ENCODE data around the gene PDS5A.
"Not testable (repeated sequence)": the region's sequence is repeated elsewhere in the genome, so short reads cannot be mapped to it uniquely, and the experiment has no call there.

The PDS5A gene

DNA sequence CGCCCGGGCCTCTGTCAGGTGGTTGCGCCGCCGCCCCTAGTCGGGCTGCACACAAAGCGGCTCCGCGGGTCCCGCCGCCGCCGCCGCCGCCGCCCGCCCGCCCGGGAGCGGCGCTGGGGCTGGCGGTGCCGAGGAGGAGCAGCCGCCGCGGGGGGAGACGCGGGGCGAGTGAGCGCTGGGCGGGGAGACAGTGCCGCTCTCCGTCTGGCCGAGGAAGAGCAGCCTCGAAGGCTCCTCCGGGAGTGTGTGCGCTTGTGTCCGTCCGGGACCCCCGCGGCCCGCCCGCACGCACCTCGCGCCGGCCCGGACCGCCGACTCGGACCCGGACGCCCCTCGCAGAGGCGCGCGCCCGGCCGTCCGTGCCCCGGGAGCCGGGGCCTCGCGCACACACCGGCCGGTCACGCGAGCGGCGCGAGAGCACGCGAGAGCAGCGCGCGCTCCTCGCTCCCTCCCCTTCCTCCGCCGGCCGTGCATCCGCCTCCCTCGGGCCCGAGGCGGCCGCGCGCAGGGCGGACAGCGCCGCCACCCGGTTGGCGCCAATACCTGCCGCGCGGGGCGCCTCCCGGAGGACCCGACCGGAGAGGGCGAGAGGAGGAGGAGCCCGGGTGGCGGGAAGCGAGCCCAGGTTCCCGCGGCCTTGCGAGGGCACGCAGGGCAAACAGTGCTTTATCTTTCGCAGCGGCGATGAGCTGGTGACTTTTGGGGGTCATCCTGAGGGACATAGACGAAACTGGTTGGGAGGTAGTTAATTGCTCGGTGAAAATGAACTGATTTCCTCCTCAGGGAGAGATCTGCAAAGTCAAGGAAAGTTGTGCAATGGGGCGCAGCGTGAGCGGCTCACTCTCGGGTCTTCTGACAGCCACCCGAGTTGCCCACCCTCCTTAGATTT lies at the start of gene PDS5A:
TSS of gene PDS5A (minus strand) at position 423 of the 889 bp plus-strand sequence. CDS start 1,334 bp downstream, outside the sequence.
- DNase-seq, result peak; percentile 82

DNA sequence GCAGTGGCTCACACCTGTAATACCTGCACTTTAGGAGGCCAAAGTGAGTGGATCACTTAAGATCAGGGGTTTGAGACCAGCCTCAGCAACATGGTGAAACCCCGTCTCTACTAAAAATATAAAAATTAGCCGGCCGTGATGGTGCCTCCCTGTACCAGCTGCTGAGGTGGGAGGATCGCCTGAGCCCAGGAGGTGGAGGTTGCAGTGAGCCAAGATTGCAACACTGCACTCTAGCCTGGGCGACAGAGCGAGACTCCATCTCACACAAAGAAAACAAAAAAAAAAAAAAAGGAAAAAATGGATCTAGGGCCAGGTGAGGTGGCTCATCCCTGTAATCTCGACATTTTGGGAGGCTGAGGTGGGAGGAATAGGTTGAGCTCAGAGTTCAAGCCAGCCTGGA lies 46.3 kb upstream of the PDS5A start:
- DNase-seq, result not testable (repeated sequence)

DNA sequence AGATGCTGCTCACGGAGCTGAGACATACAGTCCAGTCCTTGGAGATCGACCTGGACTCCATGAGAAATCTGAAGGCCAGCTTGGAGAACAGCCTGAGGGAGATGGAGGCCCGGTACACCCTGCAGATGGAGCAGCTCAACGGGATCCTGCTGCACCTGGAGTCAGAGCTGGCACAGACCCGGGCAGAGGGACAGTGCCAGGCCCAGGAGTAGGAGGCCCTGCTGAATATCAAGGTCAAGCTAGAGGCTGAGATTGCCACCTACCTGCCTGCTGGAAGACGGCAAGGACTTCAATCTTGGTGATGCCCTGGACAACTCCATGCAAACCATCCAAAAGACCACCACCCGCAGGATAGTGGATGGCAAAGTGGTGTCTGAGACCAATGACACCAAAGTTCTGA lies 43.4 kb upstream of the PDS5A start:
- DNase-seq, result not testable (repeated sequence)

DNA sequence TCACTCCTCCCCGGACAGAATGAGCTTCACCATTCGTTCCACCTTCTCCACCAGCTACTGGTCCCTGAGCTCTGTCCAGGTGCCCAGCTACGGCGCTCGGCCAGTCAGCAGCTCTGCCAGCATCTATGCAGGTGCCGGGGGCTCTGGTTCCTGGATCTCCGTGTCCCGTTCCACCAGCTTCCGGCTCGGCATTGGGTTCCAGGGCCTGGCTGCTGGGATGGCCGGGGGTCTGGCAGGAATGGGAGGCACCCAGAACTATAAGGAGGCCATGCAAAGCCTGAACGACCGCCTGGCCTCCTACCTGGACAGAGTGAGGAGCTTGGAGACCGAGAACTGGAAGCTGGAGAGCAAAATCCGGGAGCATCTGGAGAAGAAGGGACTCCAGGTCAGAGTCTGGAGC lies 42.5 kb upstream of the PDS5A start:
- DNase-seq, result no peak

GRCh38 chr4:40016007-40016406 lies 38.3 kb upstream of the PDS5A start:
- no peak for DNase-seq

- no peak for DNase-seq
Observed at GRCh38 chr4:40003986-40004385, 26.3 kb upstream of the PDS5A start.

DNA sequence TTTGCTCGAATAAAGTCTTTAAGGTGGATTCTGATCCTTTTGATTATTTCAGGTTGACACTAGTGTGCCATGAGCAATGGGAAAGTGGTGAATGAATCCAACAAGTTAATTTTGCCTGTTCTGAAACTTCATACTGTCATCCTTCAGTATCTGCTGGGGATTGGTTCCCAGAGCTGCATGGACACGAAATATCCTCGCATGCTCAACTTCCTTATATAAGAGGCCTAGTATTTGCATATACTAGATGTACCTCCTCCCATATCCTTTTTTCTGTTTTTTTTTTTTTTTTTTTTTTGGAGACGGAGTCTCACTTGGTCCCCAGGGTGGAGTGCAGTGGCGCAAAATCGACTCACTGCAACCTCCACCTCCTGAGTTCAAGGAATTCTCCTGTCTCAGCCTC lies 23.0 kb upstream of the PDS5A start:
- no peak for DNase-seq

DNA sequence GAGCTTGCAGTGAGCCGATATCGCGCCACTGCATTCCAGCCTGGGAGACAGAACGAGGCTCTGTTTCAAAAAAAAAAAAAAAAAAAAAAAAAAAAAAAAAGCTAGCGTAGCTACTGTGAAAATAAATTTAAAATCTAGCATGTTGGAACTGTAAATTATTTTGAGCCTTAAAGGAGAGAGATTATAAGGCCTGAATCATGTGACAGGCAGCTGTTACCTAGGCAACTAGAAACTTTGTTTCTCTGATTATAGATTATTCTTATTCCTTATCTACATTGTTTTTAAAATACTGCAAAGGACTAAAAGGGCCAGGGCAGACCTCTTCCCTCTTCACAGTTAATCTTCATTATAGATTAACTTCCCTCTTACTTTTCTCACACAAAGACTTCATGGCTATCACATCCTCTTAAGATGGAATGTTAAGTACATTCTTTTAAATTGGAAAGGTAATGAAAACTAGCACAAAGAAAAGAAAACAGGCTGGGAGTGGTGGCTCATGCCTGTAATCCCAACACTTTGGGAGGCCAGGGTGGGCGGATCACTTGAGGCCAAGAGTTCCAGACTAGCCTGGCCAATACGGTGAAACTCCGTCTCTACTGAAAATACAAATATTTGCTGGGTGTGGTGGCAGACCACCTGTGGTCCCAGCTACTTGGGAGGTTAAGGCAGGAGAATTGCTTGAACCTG lies 21.1 kb upstream of the PDS5A start:
- DNase-seq, result no peak

DNA sequence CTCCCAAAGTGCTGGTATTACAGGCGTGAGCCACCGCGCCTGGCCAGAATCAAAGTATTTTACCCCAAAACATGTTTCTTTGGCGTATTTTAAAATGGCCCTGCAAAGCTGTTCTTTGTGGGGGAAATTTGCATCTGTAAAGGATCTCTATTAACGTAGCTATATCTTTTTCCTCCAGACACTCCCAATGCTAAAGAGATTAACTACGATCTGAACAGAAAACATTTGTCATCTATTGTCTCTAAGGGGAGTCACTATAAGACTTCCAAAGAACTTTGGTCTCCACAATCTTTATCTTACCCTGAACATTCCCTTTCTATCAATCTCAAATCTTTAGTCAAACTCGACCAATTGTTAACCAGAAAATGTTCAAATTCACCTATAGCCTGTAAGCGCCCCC lies 19.1 kb upstream of the PDS5A start:
- no peak for DNase-seq

DNA sequence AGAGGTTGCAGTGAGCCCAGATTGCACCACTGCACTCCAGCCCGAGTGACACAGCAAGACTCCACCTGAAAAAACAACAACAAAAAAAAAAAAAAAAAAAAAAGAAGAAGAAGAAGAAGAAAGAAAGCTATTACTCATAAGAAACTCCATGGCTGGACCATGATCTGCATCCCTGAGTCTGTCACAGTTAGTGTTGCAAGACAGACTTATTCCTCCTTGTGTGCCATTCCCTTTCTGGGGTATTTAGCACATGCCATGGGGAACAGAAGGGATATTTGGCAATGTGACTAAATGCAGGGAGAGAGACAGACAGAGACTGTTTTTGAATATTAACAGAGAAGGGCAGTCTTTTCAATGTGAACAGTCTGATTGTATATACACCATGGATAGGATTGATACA lies 16.7 kb upstream of the PDS5A start:
- no peak for DNase-seq

DNA sequence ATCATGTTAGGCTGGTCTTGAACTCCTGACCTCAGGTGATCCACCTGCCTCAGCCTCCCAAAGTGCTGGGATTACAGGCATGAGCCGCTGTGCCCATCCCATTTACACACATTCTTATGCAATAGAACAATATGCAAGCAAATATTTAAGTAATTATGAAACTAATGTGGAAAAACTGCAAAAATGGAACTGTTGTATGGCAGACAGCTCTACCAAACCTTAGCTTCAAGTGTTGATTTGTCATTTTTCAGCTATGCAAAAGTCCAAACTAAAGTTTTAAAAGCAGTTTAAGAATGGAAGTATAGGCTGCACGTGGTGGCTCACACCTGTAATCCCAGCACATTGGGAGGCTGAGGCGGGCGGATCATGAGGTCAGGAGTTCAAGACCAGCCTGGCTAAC lies 11.7 kb upstream of the PDS5A start:
- DNase-seq, result not testable (repeated sequence)

DNA sequence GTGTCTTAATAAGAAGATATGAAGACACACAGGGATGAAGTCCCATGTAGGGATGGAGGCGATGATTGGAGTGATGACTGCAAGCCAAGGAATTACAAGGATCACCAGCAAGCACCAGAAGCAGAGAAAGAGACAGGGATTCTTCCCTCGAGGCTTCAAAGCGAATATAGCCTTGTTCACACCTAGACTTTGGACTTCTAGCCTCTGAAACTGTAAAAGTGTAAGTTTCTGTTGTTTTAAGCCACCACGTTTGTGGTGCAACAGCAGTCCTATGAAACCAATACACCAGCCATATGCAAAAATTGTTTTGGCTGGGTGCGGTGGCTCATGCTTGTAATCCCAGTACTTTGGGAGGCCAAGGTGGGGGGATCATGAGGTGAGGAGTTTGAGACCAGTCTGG lies 9.8 kb upstream of the PDS5A start:
- DNase-seq, result no peak

DNA sequence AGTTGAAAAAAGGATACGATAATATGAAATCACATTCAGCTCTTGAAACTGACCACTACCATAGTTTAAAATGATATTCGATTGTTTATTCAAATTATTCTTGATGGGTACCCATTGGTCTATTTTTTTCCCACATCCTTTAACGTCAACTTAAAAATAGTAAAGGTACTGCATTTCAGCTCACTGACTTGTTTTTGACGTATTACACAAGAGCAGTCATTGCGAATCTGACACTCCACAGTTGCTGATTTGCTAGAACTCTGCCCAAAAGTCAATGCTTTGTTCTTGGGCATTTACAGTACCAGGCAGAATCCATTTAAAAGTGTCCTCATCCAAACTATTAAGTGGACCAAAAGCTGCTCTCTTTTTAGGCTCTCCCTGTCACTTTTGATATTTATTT lies 1.2 kb upstream of the PDS5A start:
- no peak for DNase-seq

GRCh38 chr4:39978378-39978775 lies 666 bp upstream of the PDS5A start:
- no peak for DNase-seq

- DNase-seq, result no peak
Observed at GRCh38 chr4:39976945-39977488, 694 bp downstream of the PDS5A start.

GRCh38 chr4:39976141-39976944 lies 1.4 kb downstream of the PDS5A start:
- peak; percentile 48 for DNase-seq

DNA sequence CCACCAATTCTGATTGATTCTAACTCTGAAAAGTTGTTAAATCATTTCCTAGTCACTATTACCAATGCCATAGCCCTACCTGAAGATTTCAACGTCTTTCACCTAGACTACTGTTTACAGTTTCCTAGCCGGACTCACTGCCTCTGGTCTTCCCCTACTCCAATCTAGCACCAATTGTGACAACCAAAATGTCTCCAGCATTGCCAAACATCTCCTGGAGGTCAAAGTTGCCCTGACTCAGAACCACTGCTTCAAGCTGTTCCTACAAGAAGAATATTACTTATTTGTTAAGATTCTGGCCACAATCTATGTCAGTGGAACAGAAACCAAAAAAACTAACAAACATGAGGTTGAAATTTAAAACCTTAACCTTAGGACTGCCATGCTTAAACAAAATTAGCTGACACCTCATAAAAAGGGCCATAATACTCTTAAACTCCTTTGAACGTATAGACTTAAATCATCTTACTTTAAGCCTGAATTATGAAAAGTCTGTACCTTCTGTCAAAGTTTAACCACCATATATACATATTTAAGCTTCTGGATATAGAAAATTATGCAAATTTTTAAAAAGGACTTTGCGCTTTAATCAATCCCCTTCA lies 2.1 kb downstream of the PDS5A start:
- no peak for DNase-seq

GRCh38 chr4:39973052-39973451 lies 4.7 kb downstream of the PDS5A start:
- DNase-seq, result not testable (repeated sequence)

DNA sequence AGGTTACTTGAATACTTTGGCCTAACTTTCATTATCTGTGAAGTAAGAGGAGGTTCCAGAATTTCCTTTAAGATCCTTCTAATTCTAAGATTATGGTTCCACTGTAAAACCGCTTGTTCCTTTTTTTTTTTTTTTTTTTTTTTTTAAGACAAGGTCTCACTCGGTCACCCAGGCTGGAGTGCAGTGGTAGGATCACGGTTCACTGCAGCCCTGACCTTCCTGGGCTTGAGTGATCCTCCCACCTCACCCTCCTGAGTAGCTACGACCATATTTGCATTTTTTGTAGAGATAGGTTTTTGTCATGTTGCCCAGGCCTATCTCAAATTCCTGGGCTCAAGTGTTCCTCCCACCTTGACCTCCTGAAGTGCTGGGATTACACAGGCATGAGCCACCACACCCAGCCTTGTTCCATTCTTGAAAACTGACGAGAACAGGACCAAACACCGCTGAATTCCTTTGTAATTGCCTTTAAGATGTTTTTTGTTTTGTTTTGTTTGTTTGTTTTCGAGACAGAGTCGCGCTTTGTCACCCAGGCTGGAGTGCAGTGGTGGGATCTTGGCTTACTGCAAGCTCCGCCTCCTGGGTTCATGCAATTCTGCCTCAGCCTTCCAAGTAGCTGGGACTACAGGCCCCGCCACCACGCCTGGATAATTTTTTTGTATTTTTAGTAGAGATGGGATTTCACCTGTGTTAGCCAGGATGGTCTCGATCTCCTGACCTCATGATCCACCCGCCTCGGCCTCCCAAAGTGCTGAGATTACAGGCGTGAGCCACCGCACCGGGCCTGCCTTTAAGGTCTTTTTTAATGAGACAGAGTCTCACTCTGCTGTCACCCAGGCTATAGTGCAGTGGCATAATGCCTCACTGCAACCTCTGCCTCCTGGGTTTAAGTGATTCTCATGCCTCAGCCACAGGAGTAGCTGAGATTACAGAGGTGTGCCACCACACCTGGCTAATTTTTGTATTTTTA lies 6.8 kb downstream of the PDS5A start:
- no peak for DNase-seq

GRCh38 chr4:39963656-39964055 lies 14.1 kb downstream of the PDS5A start:
- DNase-seq, result no peak

DNA sequence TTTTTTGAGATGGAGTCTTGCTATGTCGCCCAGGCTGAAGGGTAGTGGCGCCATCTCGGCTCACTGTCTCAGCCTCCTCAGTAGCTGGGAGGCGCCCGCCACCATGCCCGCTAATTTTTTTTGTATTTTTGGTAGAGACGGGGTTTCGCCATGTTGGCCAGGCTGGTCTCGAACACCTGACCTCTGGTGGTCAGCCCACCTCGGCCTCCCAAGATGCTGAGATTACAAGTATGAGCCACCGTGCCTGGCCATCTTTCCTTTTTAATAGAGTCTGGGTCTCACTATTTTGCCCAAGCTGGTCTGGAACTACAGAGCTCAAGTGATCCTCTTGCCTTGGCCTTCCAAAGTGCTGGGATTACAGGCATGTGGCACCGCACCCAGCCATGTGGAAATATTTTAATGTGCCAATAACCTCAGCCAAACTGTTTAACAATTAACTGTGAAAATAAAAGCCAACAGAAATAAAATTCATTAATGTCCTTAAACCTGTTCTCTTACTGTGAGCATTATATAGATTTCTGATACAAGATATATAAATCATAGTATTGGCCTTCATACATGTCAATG lies 16.3 kb downstream of the PDS5A start:
- no peak for DNase-seq

Data from NCI-H1048 (cell line).